ENCODE measurements around the gene TMEM174. TPM values are rescaled to one million over a fixed set of nuclear protein-coding genes. Genes with fewer than 3 reads are reported as not detected.

TMEM174 gene
- total RNA-seq, 1 donor from 2014 or later: not detected

DNA sequence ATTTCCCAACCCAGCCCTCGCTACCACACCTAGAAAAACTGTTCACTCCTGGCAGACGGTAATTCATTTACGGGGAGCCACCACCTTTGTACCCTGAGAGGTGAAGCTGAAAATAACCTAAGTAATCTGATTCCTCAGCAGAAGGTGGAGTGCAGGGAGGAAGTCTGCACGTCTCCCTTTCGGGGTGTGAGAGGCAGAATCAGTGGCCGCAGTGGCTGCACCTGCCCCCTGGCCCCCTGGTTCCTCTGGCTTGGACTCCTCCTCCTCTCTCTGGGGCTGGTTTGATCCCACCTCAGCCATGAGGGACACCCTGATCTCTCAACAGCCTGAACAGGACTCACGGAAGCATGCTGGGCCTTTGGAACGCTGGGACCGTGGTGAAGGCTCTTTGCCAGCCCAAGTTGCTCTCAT is 10.5 kb downstream of the TMEM174 start:
- H3K36me3 Mint-ChIP-seq: peaks cover 6% of the 10 kb centered on the region
- TF ChIP-seq, protein P1, sequence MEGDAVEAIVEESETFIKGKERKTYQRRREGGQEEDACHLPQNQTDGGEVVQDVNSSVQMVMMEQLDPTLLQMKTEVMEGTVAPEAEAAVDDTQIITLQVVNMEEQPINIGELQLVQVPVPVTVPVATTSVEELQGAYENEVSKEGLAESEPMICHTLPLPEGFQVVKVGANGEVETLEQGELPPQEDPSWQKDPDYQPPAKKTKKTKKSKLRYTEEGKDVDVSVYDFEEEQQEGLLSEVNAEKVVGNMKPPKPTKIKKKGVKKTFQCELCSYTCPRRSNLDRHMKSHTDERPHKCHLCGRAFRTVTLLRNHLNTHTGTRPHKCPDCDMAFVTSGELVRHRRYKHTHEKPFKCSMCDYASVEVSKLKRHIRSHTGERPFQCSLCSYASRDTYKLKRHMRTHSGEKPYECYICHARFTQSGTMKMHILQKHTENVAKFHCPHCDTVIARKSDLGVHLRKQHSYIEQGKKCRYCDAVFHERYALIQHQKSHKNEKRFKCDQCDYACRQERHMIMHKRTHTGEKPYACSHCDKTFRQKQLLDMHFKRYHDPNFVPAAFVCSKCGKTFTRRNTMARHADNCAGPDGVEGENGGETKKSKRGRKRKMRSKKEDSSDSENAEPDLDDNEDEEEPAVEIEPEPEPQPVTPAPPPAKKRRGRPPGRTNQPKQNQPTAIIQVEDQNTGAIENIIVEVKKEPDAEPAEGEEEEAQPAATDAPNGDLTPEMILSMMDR (IDR thresholded peaks at IDR 0.05; ENCODE audit: unreplicated experiment): no peak
- H3K9me3 Mint-ChIP-seq: peaks cover 8% of the 10 kb centered on the region
- H3K4me1 Mint-ChIP-seq: peaks cover 2% of the 10 kb centered on the region
- no peak overlapping the region for H3K27ac Mint-ChIP-seq
- no peak overlapping the region for H3K4me3 Mint-ChIP-seq
- H3K27me3 Mint-ChIP-seq (ENCODE audit: low read depth): peaks cover 14% of the 10 kb centered on the region
- no peak for DNase-seq (ENCODE audit: low spot score in 2 of 2, unreplicated experiment in 2 of 2)

DNA sequence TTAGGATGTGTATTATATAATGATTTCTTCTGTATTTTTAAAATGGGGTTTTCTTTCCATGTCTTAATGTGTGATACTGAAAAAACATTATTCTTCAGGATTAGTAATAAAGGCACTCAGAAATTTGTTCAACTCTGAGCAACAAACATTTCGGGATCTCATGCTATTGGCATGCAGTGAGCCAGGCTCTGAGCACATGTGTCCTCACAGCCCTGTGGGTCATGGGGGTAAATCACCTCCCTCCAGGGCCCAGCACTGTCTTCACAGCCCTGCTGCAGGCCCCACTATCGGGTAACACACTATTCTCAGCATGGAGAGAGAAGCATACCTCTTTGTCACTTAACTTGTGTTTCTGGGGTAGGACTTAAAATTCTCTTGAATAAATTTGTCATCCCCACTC is 14.0 kb downstream of the TMEM174 start:
- no peak overlapping the region for H3K27ac Mint-ChIP-seq

DNA sequence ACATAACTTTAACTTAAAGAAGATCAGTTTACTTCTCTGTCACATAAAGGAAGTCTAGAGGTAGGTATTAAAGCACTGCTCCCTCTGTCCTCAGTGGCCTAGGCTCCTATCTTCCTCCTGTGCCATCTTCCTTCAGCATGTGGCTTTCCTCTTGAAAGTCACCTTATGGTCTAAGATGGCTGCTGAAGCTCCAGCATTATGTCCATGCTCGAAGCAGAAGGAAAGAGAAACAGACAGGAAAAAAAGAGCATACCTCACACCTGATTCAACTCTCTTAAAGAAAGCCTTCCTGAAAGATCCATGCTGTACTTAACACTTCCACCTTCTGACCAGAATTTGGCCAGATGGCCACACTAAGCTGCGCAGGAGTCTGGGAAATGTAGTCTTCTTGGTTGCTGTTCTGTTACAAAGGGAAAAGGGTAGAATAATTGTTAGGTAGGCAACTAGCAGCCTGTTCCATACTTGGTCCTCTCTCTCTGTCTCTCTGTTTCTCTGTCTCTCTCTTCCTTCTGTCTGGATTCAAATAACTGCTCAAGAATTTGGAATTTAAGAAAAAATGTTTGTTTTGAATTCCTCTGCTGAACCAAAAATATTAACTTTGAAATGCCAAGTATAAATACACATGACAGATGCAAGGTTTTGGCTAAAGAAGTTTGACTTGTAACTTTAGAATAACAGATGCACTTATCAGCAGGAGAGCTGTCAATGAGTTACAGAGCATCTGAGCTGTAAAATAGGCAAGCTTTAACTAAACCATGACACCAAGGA is 16.0 kb downstream of the TMEM174 start:
- no peak overlapping the region for H3K27ac Mint-ChIP-seq
- H3K4me1 Mint-ChIP-seq: peaks cover 2% of the 10 kb centered on the region
- no peak for DNase-seq (ENCODE audit: low spot score in 2 of 2, unreplicated experiment in 2 of 2)
- TF ChIP-seq, protein P1 (IDR thresholded peaks at IDR 0.05; ENCODE audit: unreplicated experiment): no peak
- no peak overlapping the region for H3K4me3 Mint-ChIP-seq
- H3K36me3 Mint-ChIP-seq: peaks cover 6% of the 10 kb centered on the region
- no peaks in the 10 kb centered on the region for H3K27me3 Mint-ChIP-seq (ENCODE audit: low read depth)
- peaks cover 8% of the 10 kb centered on the region for H3K9me3 Mint-ChIP-seq

More for the DNA sequence above, 14.0 kb downstream of the TMEM174 start:
- H3K4me1 Mint-ChIP-seq: peaks cover 4% of the 10 kb centered on the region
- TF ChIP-seq, protein P1 (IDR thresholded peaks at IDR 0.05; ENCODE audit: unreplicated experiment): no peak
- peaks cover 6% of the 10 kb centered on the region for H3K36me3 Mint-ChIP-seq
- peaks cover 8% of the 10 kb centered on the region for H3K9me3 Mint-ChIP-seq
- peaks cover 2% of the 10 kb centered on the region for H3K27me3 Mint-ChIP-seq (ENCODE audit: low read depth)
- H3K4me3 Mint-ChIP-seq: no peak overlapping the region
- DNase-seq (ENCODE audit: low spot score in 2 of 2, unreplicated experiment in 2 of 2): no peak

DNA sequence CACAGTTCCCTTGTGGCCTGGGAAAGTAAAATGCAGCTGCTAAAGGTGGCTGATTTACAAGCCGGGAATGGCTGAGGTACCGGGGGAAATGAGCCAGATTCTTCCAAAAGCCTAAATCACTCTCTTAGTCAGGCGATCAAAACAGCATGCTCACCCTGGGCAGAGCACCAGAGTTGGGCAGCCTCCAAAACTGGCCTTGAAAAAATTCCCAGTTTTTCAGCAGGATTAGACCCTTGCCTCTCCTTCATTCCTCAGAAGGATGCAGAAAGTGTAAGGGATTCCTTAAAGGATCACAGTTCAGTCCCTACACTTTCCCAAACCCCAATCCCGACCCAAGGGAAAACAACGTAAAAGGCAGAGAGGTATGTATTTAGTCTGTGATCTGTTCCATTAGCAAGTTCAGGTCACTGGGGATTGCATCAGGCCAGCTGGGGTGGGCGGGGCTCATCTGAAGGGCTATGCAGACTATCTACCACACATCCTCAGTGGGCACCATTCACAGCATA is 16.9 kb downstream of the TMEM174 start:
- Mint-ChIP-seq H3K27ac (no peak overlapping the region), H3K9me3 (peaks cover 4% of the 10 kb centered on the region), H3K36me3 (peaks cover 2% of the 10 kb centered on the region), H3K4me3 (no peak overlapping the region), H3K4me1 (peaks cover 2% of the 10 kb centered on the region), H3K27me3 (ENCODE audit: low read depth) (peaks cover 3% of the 10 kb centered on the region)
- no peak for DNase-seq (ENCODE audit: low spot score in 2 of 2, unreplicated experiment in 2 of 2)
- TF ChIP-seq, protein P1 (IDR thresholded peaks at IDR 0.05; ENCODE audit: unreplicated experiment): no peak

DNA sequence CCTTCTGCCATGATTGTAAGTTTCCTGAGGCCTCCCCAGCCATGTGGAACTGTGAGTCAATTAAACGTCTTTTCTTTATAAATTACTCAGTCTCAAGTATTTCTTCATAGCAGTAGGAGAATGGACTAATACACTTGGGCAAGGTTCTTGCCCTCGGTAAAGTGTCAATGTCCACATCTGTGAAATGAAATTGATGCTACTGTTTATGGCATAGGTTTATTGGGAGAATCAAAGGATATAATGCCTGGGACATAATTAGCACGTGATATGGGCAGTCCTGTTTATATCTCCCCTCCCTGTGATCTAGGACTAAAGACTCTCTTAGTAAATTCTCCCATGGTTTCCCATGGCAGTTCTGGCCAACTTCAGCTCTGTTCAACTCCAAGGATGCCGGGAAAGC is 19.4 kb downstream of the TMEM174 start:
- Mint-ChIP-seq H3K36me3 (no peaks in the 10 kb centered on the region), H3K27ac (no peak overlapping the region), H3K27me3 (ENCODE audit: low read depth) (peaks cover 21% of the 10 kb centered on the region), H3K9me3 (no peaks in the 10 kb centered on the region), H3K4me3 (no peak overlapping the region), H3K4me1 (peaks cover 2% of the 10 kb centered on the region)
- DNase-seq (ENCODE audit: low spot score in 2 of 2, unreplicated experiment in 2 of 2): no peak
- TF ChIP-seq, protein P1 (IDR thresholded peaks at IDR 0.05; ENCODE audit: unreplicated experiment): no peak

Measured in mesothelial cell of epicardium (in vitro differentiated cells).